SH-SY5Y (cell line): ENCODE measurements around the gene ITGB2.

ENCODE experiments used
- GATA2 ChIP-seq: IDR thresholded peaks from 2 replicates; pipeline ENCODE4 v1.6.1; 2011; ENCODE audit warnings: mild to moderate bottlenecking, low read depth, low read length
- GATA3 ChIP-seq: IDR thresholded peaks from 2 replicates; pipeline ENCODE4 v1.6.1; 2011; ENCODE audit warnings: low read depth, mild to moderate bottlenecking, low read length, moderate library complexity

GRCh38 chr21:44903050-44903685 is 17.5 kb downstream of the ITGB2 start:
- no peak for TF ChIP-seq GATA2
- TF ChIP-seq GATA3, result no peak
